CD8-positive, alpha-beta memory T cell (primary cell): Measurements from ENCODE around the gene KIAA0513. TPM values are rescaled to one million over a fixed set of nuclear protein-coding genes. Genes with fewer than 3 reads are reported as not detected.

Source experiments
- CTCF ChIA-PET: fragments of 350-600 bp; sonication (Branson Sonifier 250); formaldehyde crosslinking; loops from one replicate; lab custom pipeline; 2021; ENCODE audit warnings: antibody characterized with exemption; lab: Charles Lee
- POLR2A ChIA-PET: fragments of 350-600 bp; sonication (Branson Sonifier 250); formaldehyde crosslinking; loops from one replicate; lab custom pipeline; 2021; ENCODE audit warnings: antibody characterized with exemption; lab: Charles Lee
- DNase-seq, 5 donors: peaks; one replicate each; pipeline versions ENCODE4 v3.0.0 to v3.0.0-alpha.2; 2020 to 2022; ENCODE audit warnings: mixed read lengths in 1 of 5
- H3K27ac ChIP-seq: one replicate; pipeline ENCODE4 v1.7.0; 2013; ENCODE audit warnings: low read depth, mild to moderate bottlenecking, low read length, moderate library complexity
- H3K27me3 ChIP-seq: 2 replicates; pipeline ENCODE4 v1.7.0; 2013; ENCODE audit warnings: low read length, mild to moderate bottlenecking; ENCODE audit not compliant: insufficient read depth, poor library complexity, severe bottlenecking
- H3K36me3 ChIP-seq: 2 replicates; pipeline ENCODE4 v1.7.0; 2013; ENCODE audit warnings: mild to moderate bottlenecking, low read length, moderate library complexity; ENCODE audit not compliant: insufficient read depth
- H3K4me1 ChIP-seq: 2 replicates; pipeline ENCODE4 v1.7.0; 2013; ENCODE audit warnings: mild to moderate bottlenecking, low read length, moderate library complexity; ENCODE audit not compliant: insufficient read depth
- H3K4me3 ChIP-seq: 2 replicates; pipeline ENCODE4 v1.7.0; 2013; ENCODE audit warnings: mild to moderate bottlenecking, low read length
- H3K9me3 ChIP-seq: 2 replicates; pipeline ENCODE4 v1.7.0; 2013; ENCODE audit warnings: mild to moderate bottlenecking, low read length
- H3K27ac Mint-ChIP-seq, 8 donors: one replicate each; pipeline ENCODE4 v1.8.0; 2020 to 2021; ENCODE audit warnings: mixed read lengths in 8 of 8, mild to moderate bottlenecking in 6 of 8, inconsistent platforms in 3 of 8, moderate library complexity in 3 of 8
- H3K27me3 Mint-ChIP-seq, 2 donors: one replicate each; pipeline ENCODE4 v1.8.0; 2020 to 2021; ENCODE audit warnings: mixed read lengths in 2 of 2, mild to moderate bottlenecking in 1 of 2, moderate library complexity in 1 of 2
- H3K36me3 Mint-ChIP-seq, 3 donors: one replicate each; pipeline ENCODE4 v1.8.0; 2020 to 2021; ENCODE audit warnings: mixed read lengths in 3 of 3, inconsistent platforms in 1 of 3, mild to moderate bottlenecking in 1 of 3
- H3K4me1 Mint-ChIP-seq, 3 donors: one replicate each; pipeline ENCODE4 v1.8.0; 2020 to 2021; ENCODE audit warnings: mixed read lengths in 3 of 3, inconsistent platforms in 1 of 3, mild to moderate bottlenecking in 1 of 3
- H3K4me3 Mint-ChIP-seq, 7 donors: one replicate each; pipeline ENCODE4 v1.8.0; 2020 to 2021; ENCODE audit warnings: mixed read lengths in 7 of 7, mild to moderate bottlenecking in 6 of 7, moderate library complexity in 4 of 7, inconsistent platforms in 2 of 7
- H3K9me3 Mint-ChIP-seq, 5 donors: one replicate each; pipeline ENCODE4 v1.8.0; 2020 to 2022; ENCODE audit warnings: mixed read lengths in 5 of 5, mild to moderate bottlenecking in 3 of 5, moderate library complexity in 2 of 5, inconsistent platforms in 1 of 5
- polyA plus RNA-seq: library from polyadenylated mRNA; unstranded; fragments of 300-500 nt; fragmentation: Illumina TruSeq; gene quantifications from one replicate; pipeline ENCODE4 v1.2.3, GENCODE V29; 2021
- total RNA-seq, 2 experiments: library from RNA; stranded (reverse); gene quantifications; one replicate each; pipeline ENCODE4 v1.2.3, GENCODE V29; 2021

The KIAA0513 gene
- total and polyA plus RNA-seq, 3 experiments from 2014 or later = 7.2 to 13.5 (median 13.2) TPM

DNA sequence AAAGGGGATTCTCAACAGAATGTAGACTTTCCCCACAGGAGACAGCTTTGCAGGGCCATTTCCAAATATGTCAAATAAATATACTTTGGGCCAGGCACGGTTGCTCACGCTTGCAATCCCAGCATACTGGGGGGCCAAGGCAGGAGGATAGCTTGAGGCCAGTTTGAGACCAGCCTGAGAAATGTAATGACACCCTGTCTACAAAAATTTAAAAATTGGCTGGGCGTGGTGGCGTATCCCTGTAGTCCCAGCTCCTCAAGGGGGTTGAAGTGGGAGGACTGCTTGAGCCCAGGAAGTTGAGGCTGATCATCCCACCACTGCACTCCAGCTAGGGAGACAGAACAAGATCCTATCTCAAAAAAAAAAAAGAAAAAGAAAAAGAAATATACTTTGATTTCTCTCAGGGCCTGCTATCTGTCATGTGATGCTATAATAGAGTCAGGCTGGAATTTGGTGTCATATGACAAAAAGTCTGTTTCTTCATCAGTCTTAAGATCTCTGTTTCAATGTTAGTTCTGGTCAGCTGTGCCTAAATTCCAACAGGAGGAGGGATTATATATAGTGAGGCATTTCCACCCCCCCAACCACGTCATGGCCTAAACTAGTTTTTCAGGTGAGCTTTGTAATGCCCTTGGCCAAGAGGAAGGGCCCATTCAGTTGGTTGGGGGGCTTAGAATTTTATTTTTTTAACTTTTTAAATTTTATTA lies 12.0 kb upstream of the KIAA0513 start:
- no peaks in the 10 kb centered on the region for H3K27me3 ChIP-seq
- no peaks in the 10 kb centered on the region for H3K9me3 ChIP-seq
- no peak overlapping the region for H3K27ac ChIP-seq
- H3K4me3 ChIP-seq = no peak overlapping the region
- POLR2A ChIA-PET = interaction anchor here (0.7 to 1.5 kb wide), 2 partner anchors 12 to 591 kb away, joined by 3 to 5 read pairs; partner anchors contain the start of gene KIAA0513
- Mint-ChIP-seq H3K27me3 (peaks cover 0 to 12% of the 10 kb centered on the region in 2 donors), H3K9me3 (no peaks in the 10 kb centered on the region), H3K4me1 (peaks cover 15 to 25% (median 23%) of the 10 kb centered on the region in 3 donors), H3K36me3 (peaks cover 0 to 8% (median 5%) of the 10 kb centered on the region in 3 donors), H3K27ac (no peak overlapping the region), H3K4me3 (no peak overlapping the region)
- CTCF ChIA-PET = interaction anchor here (1.2 kb wide), 1 partner anchor 99 kb away, joined by 4 read pairs; no protein-coding TSS in a partner anchor
- DNase-seq = no peak
- no peaks in the 10 kb centered on the region for H3K36me3 ChIP-seq
- peaks cover 22% of the 10 kb centered on the region for H3K4me1 ChIP-seq

DNA sequence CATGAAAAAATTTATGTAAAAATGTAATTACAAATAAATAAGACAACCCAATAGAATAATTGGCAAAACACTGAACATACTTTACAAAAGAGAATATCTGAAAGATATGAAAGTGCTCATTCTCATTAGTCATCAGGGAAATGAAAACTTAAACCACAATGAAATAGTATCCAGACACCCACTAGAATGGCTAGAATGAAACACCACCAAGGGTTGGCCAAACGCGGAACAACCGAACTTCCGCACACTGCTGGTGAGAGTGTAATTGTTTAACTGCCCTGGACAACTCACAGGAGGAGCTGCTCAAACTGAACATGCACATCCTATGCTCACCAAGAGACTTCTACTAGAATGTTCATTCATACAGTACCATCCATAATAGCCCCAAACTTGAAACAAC lies 10.4 kb upstream of the KIAA0513 start:
- H3K27ac Mint-ChIP-seq = no peak overlapping the region
- no peaks in the 10 kb centered on the region for H3K9me3 ChIP-seq
- CTCF ChIA-PET = no interaction called here
- H3K4me3 Mint-ChIP-seq = no peak overlapping the region
- no peak for DNase-seq
- no peaks in the 10 kb centered on the region for H3K27me3 ChIP-seq
- H3K27ac ChIP-seq = no peak overlapping the region
- H3K4me1 Mint-ChIP-seq = peaks cover 8 to 14% (median 13%) of the 10 kb centered on the region in 3 donors
- H3K36me3 Mint-ChIP-seq = peaks cover 0 to 5% (median 0%) of the 10 kb centered on the region in 3 donors
- no peaks in the 10 kb centered on the region for H3K36me3 ChIP-seq
- H3K4me1 ChIP-seq = peaks cover 16% of the 10 kb centered on the region
- POLR2A ChIA-PET = interaction anchor here (1.5 kb wide), 1 partner anchor 11 kb away, joined by 5 read pairs; the partner anchor contains the start of gene KIAA0513
- no peaks in the 10 kb centered on the region for H3K9me3 Mint-ChIP-seq
- no peak overlapping the region for H3K4me3 ChIP-seq
- H3K27me3 Mint-ChIP-seq = peaks cover 0 to 12% of the 10 kb centered on the region in 2 donors

DNA sequence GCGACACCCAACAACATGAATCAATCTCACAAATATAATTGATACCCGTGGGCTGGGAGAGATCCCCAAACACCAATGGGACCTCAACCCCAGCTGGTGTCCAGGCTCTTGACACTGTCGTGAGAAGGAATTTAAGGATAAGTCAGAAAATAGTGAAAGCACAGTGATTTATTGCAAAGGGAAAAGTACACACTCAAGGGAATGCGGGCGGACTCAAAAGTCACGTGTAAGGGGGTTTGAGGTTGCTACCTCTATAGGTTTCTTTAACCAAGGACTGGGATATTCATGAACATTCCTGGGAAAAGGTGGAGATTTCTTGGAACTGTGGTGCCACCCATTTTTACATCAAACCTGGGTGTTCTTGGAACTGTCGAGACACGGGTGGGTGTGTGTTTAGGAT lies 10.0 kb upstream of the KIAA0513 start:
- H3K36me3 ChIP-seq = no peaks in the 10 kb centered on the region
- H3K4me1 ChIP-seq = peaks cover 15% of the 10 kb centered on the region
- no peak for DNase-seq
- ChIA-PET CTCF (no interaction called here), POLR2A (no interaction called here)
- no peaks in the 10 kb centered on the region for H3K27me3 ChIP-seq
- peaks cover 0 to 12% of the 10 kb centered on the region in 2 donors for H3K27me3 Mint-ChIP-seq
- peaks cover 0 to 5% (median 0%) of the 10 kb centered on the region in 3 donors for H3K36me3 Mint-ChIP-seq
- peaks cover 8 to 13% (median 11%) of the 10 kb centered on the region in 3 donors for H3K4me1 Mint-ChIP-seq
- H3K9me3 ChIP-seq = no peaks in the 10 kb centered on the region
- H3K4me3 ChIP-seq = no peak overlapping the region
- no peak overlapping the region for H3K27ac Mint-ChIP-seq
- H3K9me3 Mint-ChIP-seq = no peaks in the 10 kb centered on the region
- no peak overlapping the region for H3K4me3 Mint-ChIP-seq
- H3K27ac ChIP-seq = no peak overlapping the region

DNA sequence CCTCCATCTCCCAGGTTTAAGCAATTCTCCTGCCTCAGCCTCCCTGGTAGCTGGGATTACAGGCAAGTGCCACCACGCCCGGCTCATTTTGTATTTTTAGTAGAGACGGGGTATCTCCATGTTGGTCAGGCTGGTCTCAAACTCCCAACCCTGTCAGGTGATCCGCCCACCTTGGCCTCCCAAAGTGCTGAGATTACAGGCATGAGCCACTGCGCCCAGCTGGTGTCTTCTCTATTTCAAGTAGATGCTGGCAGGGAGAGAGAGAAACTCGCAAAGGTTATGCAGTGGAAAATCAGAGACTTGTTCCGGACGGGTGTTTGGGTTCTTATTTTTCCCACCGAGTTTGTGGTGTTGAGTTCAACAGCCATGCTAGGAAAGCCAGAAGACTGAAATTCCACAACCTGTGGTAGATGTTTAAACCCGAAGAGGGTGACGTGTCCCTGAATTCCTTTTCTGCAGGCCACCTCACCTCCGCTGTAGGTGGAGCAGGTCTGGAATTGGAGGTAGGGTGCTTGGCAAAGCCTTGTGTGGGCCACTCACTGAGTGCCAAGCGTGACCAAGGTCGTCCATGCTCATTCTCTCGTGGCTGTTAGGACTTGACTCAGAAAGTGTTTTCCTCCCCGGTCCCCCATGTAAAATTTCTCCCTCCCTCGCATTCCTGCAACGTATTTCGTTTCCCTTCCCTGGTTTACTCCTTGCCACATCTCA lies 8.9 kb upstream of the KIAA0513 start:
- CTCF ChIA-PET = no interaction called here
- H3K9me3 ChIP-seq = no peaks in the 10 kb centered on the region
- no peak for DNase-seq

DNA sequence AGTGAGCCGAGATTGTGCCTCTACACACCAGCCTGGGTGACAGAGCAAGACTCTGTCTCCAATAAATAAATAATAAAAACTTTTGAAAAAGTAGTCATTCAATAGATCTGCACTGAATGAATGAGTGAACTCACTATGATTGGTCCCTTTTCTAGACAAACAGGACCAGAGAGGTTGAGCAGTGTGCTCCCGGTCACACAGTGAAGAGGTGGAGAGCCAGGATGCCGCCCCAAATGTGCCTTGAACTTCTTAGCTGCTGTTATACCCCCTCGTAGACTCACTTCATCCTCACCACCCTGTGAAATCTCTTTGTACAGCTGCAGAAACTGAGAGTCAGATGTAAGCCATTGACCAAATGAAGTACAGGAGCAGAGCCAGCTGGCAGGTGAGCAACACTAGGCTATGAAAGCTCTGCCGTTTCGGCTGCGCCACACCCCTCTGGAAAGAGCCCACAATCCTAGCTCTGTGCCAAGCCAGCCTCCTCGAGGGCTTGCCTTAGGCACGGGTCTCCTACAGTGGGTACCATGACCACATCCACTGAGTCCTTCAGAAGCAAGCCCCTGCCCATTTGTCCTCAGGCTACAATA lies 7.8 kb upstream of the KIAA0513 start:
- CTCF ChIA-PET = no interaction called here
- no peak overlapping the region for H3K4me3 Mint-ChIP-seq
- Histone ChIP-seq H3K27ac (no peak overlapping the region), H3K36me3 (no peaks in the 10 kb centered on the region), H3K27me3 (no peaks in the 10 kb centered on the region), H3K9me3 (no peaks in the 10 kb centered on the region), H3K4me1 (peaks cover 15% of the 10 kb centered on the region), H3K4me3 (no peak overlapping the region)
- H3K36me3 Mint-ChIP-seq = no peaks in the 10 kb centered on the region
- peaks cover 0 to 6% of the 10 kb centered on the region in 2 donors for H3K27me3 Mint-ChIP-seq
- no peaks in the 10 kb centered on the region for H3K9me3 Mint-ChIP-seq
- DNase-seq = no peak
- POLR2A ChIA-PET = no interaction called here
- H3K27ac Mint-ChIP-seq = no peak overlapping the region
- H3K4me1 Mint-ChIP-seq = peaks cover 8 to 13% (median 11%) of the 10 kb centered on the region in 3 donors

More for the DNA sequence above, 8.9 kb upstream of the KIAA0513 start:
- Histone ChIP-seq H3K27ac (no peak overlapping the region), H3K4me3 (no peak overlapping the region), H3K36me3 (no peaks in the 10 kb centered on the region), H3K27me3 (no peaks in the 10 kb centered on the region), H3K4me1 (peaks cover 15% of the 10 kb centered on the region)
- Mint-ChIP-seq H3K4me3 (no peak overlapping the region), H3K4me1 (peaks cover 8 to 13% (median 11%) of the 10 kb centered on the region in 3 donors), H3K27me3 (peaks cover 0 to 12% of the 10 kb centered on the region in 2 donors), H3K36me3 (peaks cover 0 to 5% (median 0%) of the 10 kb centered on the region in 3 donors), H3K27ac (peak overlapping the region in 1 of 8 donors; percentile 43), H3K9me3 (no peaks in the 10 kb centered on the region)
- POLR2A ChIA-PET = no interaction called here

DNA sequence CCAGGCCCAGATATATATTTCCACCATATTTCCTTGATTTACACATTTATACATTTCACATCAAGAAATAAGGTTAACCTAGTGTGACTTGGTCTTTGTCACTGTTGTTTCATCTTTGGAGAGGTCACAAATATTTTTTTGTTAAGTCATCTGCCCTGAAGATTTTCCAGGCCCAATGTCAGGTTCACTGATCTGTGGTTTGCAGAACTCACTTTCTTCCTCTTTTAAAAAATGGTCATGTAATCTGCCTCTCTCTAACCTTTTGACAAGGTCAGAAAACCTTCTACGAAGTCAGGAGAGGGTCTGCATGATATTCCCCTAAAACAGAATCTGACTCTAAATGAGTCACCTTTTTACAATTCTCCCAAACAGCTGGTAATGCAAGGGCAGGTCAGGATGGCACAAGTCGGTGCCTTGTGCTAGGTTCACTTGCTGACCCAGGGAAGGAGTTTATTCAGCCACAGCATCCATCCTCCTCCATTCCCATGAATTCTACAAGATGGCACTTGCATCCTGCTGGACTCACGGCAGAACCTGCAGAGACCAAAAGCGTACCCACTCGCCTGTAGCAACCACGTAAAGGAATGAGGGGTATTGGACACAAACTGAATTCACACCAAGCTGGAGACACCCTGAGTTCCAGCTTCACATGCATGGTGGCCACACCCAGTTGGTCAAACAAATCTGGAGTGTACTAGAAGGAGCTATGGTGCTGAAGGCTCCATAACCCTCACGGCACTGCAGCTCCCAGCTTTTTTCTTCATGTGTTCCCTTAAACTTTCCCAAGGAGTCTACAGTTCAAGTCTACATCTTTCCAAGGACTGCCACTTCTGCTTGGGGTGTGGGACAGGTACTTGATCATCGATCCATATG lies 1.6 kb upstream of the KIAA0513 start:
- H3K27ac ChIP-seq = no peak overlapping the region
- H3K27me3 ChIP-seq = no peaks in the 10 kb centered on the region
- POLR2A ChIA-PET = interaction anchor here (2.9 kb wide), 1 partner anchor 15 kb away, joined by 27 read pairs; the partner anchor contains the start of gene ZDHHC7
- CTCF ChIA-PET = interaction anchor here (1.6 to 3.7 kb wide), 3 partner anchors 14 to 60 kb away, joined by 8 to 27 read pairs (median 24); partner anchors contain the start of gene ZDHHC7
- Mint-ChIP-seq H3K27me3 (no peaks in the 10 kb centered on the region), H3K36me3 (peaks cover 0 to 3% (median 0%) of the 10 kb centered on the region in 3 donors), H3K27ac (peak overlapping the region in 3 of 8 donors; percentile 12 to 99 (median 47)), H3K9me3 (no peaks in the 10 kb centered on the region), H3K4me1 (peaks cover 25 to 41% (median 36%) of the 10 kb centered on the region in 3 donors), H3K4me3 (peak overlapping the region; percentile 72 to 98 (median 91))
- H3K4me1 ChIP-seq = peaks cover 27% of the 10 kb centered on the region
- DNase-seq = no peak
- no peaks in the 10 kb centered on the region for H3K36me3 ChIP-seq
- H3K9me3 ChIP-seq = no peaks in the 10 kb centered on the region
- no peak overlapping the region for H3K4me3 ChIP-seq

DNA sequence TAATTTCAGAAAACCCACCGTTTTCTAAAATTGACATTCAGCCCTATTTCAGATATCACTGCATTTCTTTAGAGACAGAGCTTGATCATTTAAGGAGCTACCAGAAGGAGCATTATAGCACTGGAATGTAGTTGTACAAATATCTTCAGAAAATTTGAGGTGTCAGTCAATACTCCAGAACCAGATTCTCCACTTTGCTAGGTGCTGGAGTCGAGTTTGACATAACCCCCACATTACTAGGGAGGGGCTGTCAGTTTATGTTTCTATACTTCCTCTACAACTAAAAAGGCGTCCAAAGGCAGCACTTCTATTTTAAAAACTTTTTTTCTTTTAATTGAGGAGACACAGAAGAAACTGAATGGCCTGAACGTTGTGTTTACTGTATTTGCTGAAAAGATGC lies 892 bp upstream of the KIAA0513 start:
- Histone ChIP-seq H3K9me3 (no peaks in the 10 kb centered on the region), H3K4me3 (no peak overlapping the region), H3K4me1 (peaks cover 27% of the 10 kb centered on the region), H3K36me3 (no peaks in the 10 kb centered on the region), H3K27me3 (no peaks in the 10 kb centered on the region), H3K27ac (no peak overlapping the region)
- ChIA-PET CTCF (interaction anchor here (1.0 to 3.7 kb wide), 4 partner anchors 14 to 60 kb away, joined by 3 to 27 read pairs (median 16); partner anchors contain the start of gene ZDHHC7), POLR2A (interaction anchor here (1.0 to 2.9 kb wide), 3 partner anchors 15 to 60 kb away, joined by 3 to 27 read pairs (median 6); partner anchors contain the start of gene ZDHHC7)
- Mint-ChIP-seq H3K4me3 (peak overlapping the region; percentile 89 to 98 (median 93)), H3K9me3 (no peaks in the 10 kb centered on the region), H3K27ac (peak overlapping the region in 7 of 8 donors; percentile 36 to 99 (median 52)), H3K36me3 (peaks cover 0 to 7% (median 0%) of the 10 kb centered on the region in 3 donors), H3K27me3 (no peaks in the 10 kb centered on the region), H3K4me1 (peaks cover 27 to 45% (median 36%) of the 10 kb centered on the region in 3 donors)
- no peak for DNase-seq
